PC-3 (cell line): ENCODE measurements around the gene TRH. TPM values are rescaled to one million over a fixed set of nuclear protein-coding genes. Genes with fewer than 3 reads are reported as not detected.

Source experiments
- ATAC-seq: fragments of 200-7000 bp; cut with Tn5 transposase; 2 replicates; pipeline ENCODE4 v1.9.1; 2020; ENCODE audit warnings: mild to moderate bottlenecking, moderate library complexity
- BruUV-seq: library from RNA; stranded (reverse); fragments of 400-500 nt; replicated peaks from 2 replicates; lab custom pipeline; 2021; lab: Mats Ljungman, UMichigan
- CTCF ChIA-PET: fragments of 300-600 bp; sonication (Branson Sonifier 250); formaldehyde crosslinking; loops from one replicate; lab custom pipeline; 2022; ENCODE audit warnings: antibody characterized with exemption; lab: Charles Lee
- POLR2A ChIA-PET: fragments of 300-600 bp; sonication (Branson Sonifier 250); formaldehyde crosslinking; loops from one replicate; lab custom pipeline; 2022; ENCODE audit warnings: antibody characterized with exemption; ENCODE audit not compliant: unreplicated experiment; lab: Charles Lee
- DNase-seq: peaks from one replicate; pipeline ENCODE4 v3.0.0-alpha.2; 2015
- H2AFZ ChIP-seq: fragments of 300-600 bp; sonication (generic); 2 replicates; pipeline ENCODE4 v1.6.0; 2016; ENCODE audit warnings: antibody characterized with exemption, low read length
- H3F3A ChIP-seq: fragments of 300-600 bp; sonication (generic); one replicate; pipeline ENCODE4 v1.6.0; 2017; ENCODE audit warnings: antibody characterized with exemption, low read length, control low read depth, mild to moderate bottlenecking; ENCODE audit not compliant: unreplicated experiment
- H3K27ac ChIP-seq: fragments of 300-600 bp; sonication (generic); 2 replicates; pipeline ENCODE4 v1.5.1; 2016; ENCODE audit warnings: mild to moderate bottlenecking, low read length
- H3K27me3 ChIP-seq: fragments of 300-600 bp; sonication (generic); 2 replicates; pipeline ENCODE4 v1.6.1; 2016; ENCODE audit warnings: low read length, mixed read lengths
- H3K36me3 ChIP-seq: fragments of 300-600 bp; sonication (generic); 2 replicates; pipeline ENCODE4 v1.6.1; 2016; ENCODE audit warnings: low read depth, mixed run types, low read length, mixed read lengths
- H3K4me1 ChIP-seq: fragments of 300-600 bp; sonication (generic); 2 replicates; pipeline ENCODE4 v1.5.1; 2016; ENCODE audit warnings: low read length; ENCODE audit not compliant: insufficient read depth
- H3K4me2 ChIP-seq: fragments of 300-600 bp; sonication (generic); 2 replicates; pipeline ENCODE4 v1.6.0; 2016; ENCODE audit warnings: low read length
- H3K4me3 ChIP-seq: fragments of 300-600 bp; sonication (generic); 2 replicates; pipeline ENCODE4 v1.5.1; 2016; ENCODE audit warnings: mild to moderate bottlenecking, low read length, mixed read lengths
- H3K79me2 ChIP-seq: fragments of 300-600 bp; sonication (generic); 2 replicates; pipeline ENCODE4 v1.6.1; 2017; ENCODE audit warnings: low read length, mixed read lengths
- H3K9ac ChIP-seq: fragments of 300-600 bp; sonication (generic); 2 replicates; pipeline ENCODE4 v1.6.0; 2016; ENCODE audit warnings: mild to moderate bottlenecking, low read length
- H3K9me2 ChIP-seq: fragments of 300-600 bp; sonication (generic); replicated peaks from 2 replicates; pipeline ENCODE4 v1.6.1; 2016; ENCODE audit warnings: mixed run types, low read length, mixed read lengths
- H3K9me3 ChIP-seq: fragments of 300-600 bp; sonication (generic); 2 replicates; pipeline ENCODE4 v1.6.1; 2016; ENCODE audit warnings: low read length, mixed read lengths
- H4K20me1 ChIP-seq: fragments of 300-600 bp; sonication (generic); 2 replicates; pipeline ENCODE4 v1.6.1; 2016; ENCODE audit warnings: low read length, mixed read lengths
- CTCF ChIP-seq: fragments of 300-600 bp; sonication (generic); conservative IDR thresholded peaks from 2 replicates; pipeline ENCODE4 v1.5.1; 2017; ENCODE audit warnings: antibody characterized with exemption, low read depth, mild to moderate bottlenecking, low read length
- EZH2 ChIP-seq: fragments of 300-600 bp; sonication (generic); IDR thresholded peaks from one replicate; pipeline ENCODE4 v1.6.1; 2017; ENCODE audit warnings: antibody characterized with exemption, mild to moderate bottlenecking, low read length; ENCODE audit not compliant: unreplicated experiment
- EZH2phosphoT487 ChIP-seq: fragments of 300-600 bp; sonication (generic); IDR thresholded peaks from 2 replicates; pipeline ENCODE4 v1.6.1; 2018; ENCODE audit warnings: mild to moderate bottlenecking, antibody characterized with exemption, low read length, borderline replicate concordance
- intact Hi-C: fragments of 100-400 bp; cut with micrococcal nuclease; formaldehyde crosslinking; loops from 2 replicates; pipeline ENCODE4 v1.9.0; 2023
- total RNA-seq: library from RNA; depleted of rRNA; stranded (reverse); fragments of >200 nt; gene quantifications from 2 replicates; pipeline ENCODE4 v1.2.3, GENCODE V29; 2014

TRH gene
- total RNA-seq, 1 experiment from 2014 or later: not detected

DNA sequence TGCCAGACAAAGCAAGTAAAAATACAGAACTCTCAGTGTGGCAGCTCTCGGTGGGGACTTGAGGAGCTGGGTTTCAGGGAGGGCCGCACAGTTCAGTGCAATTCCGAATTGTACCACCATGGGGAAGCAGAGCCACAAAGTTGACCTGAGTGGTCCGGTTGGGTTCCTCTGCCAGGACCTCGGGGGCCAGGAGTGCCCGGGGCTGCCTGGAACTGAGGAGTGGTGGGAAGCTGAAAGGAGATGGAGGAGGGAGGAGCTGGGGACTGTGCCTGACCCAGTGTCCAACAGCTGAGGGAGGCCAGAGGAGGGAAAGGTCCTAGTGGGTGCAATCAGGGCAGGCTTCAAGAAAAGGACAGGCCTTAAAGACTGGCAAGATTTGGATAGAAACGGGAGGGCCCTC is 32.2 kb upstream of the TRH start:
- no peaks in the 10 kb centered on the region for H3K79me2 ChIP-seq
- H4K20me1 ChIP-seq: no peaks in the 10 kb centered on the region
- no peak overlapping the region for H3K27ac ChIP-seq
- no TSS peak for BruUV-seq
- no peaks in the 10 kb centered on the region for H3K9me2 ChIP-seq
- DNase-seq (peak; percentile 63), ATAC-seq (peak; percentile 83)
- H3F3A ChIP-seq: no peaks in the 10 kb centered on the region
- CTCF ChIA-PET: interaction anchor here (0.5 to 1.1 kb wide), 3 partner anchors 150 to 304 kb away, joined by 3 to 9 read pairs (median 7); no protein-coding TSS in a partner anchor
- no peak overlapping the region for H3K4me2 ChIP-seq
- TF ChIP-seq CTCF (peak; percentile 67), EZH2 (no peak)
- no peaks in the 10 kb centered on the region for H3K9me3 ChIP-seq
- H3K4me1 ChIP-seq: no peaks in the 10 kb centered on the region
- intact Hi-C loops: loop anchor here (5.0 kb wide), 2 partner anchors 60 to 165 kb away; no protein-coding TSS in a partner anchor
- POLR2A ChIA-PET: no interaction called here
- H3K27me3 ChIP-seq: peaks cover 4% of the 10 kb centered on the region; the same call in 1 of the 2 replicates
- H3K36me3 ChIP-seq: no peaks in the 10 kb centered on the region
- H3K4me3 ChIP-seq: no peak overlapping the region
- no peak overlapping the region for H3K9ac ChIP-seq
- no peak overlapping the region for H2AFZ ChIP-seq

- Histone ChIP-seq H3K27me3 (peaks cover 9% of the 10 kb centered on the region; the same call in 1 of the 2 replicates), H3K4me3 (no peak overlapping the region), H3K79me2 (no peaks in the 10 kb centered on the region), H3K9me2 (no peaks in the 10 kb centered on the region), H3F3A (no peaks in the 10 kb centered on the region), H3K4me1 (no peaks in the 10 kb centered on the region), H2AFZ (no peak overlapping the region), H3K4me2 (no peak overlapping the region), H3K9ac (no peak overlapping the region), H4K20me1 (no peaks in the 10 kb centered on the region), H3K9me3 (no peaks in the 10 kb centered on the region), H3K27ac (no peak overlapping the region), H3K36me3 (no peaks in the 10 kb centered on the region)
- no TSS peak for BruUV-seq
- no peak for ATAC-seq
- TF ChIP-seq EZH2phosphoT487: no peak
- TF ChIP-seq EZH2: no peak
- ChIA-PET CTCF (interaction anchor here (1.1 kb wide), 1 partner anchor 155 kb away, joined by 7 read pairs; no protein-coding TSS in a partner anchor), POLR2A (no interaction called here)
- intact Hi-C loops: loop anchor here (5.0 kb wide), 2 partner anchors 59 to 164 kb away; no protein-coding TSS in a partner anchor
- DNase-seq: no peak
Measured at GRCh38 chr3:129943020-129943419, 31.5 kb upstream of the TRH start.

- H3K79me2 ChIP-seq: no peaks in the 10 kb centered on the region
- H3F3A ChIP-seq: no peaks in the 10 kb centered on the region
- no peaks in the 10 kb centered on the region for H3K36me3 ChIP-seq
- no peaks in the 10 kb centered on the region for H3K4me1 ChIP-seq
- ChIA-PET POLR2A (no interaction called here), CTCF (no interaction called here)
- H3K9me2 ChIP-seq: no peaks in the 10 kb centered on the region
- no peak overlapping the region for H3K9ac ChIP-seq
- intact Hi-C loops: loop anchor here (5.0 kb wide), 2 partner anchors 58 to 163 kb away; no protein-coding TSS in a partner anchor
- no peak overlapping the region for H3K27ac ChIP-seq
- H2AFZ ChIP-seq: no peak overlapping the region
- H3K4me3 ChIP-seq: no peak overlapping the region
- H3K27me3 ChIP-seq: peaks cover 9% of the 10 kb centered on the region; the same call in 1 of the 2 replicates
- TF ChIP-seq EZH2 (no peak), EZH2phosphoT487 (no peak), CTCF (no peak)
- no peak for DNase-seq
- ATAC-seq: no peak
- no peaks in the 10 kb centered on the region for H4K20me1 ChIP-seq
- no peaks in the 10 kb centered on the region for H3K9me3 ChIP-seq
- BruUV-seq: no TSS peak
- no peak overlapping the region for H3K4me2 ChIP-seq
Measured at GRCh38 chr3:129944709-129945108, 29.8 kb upstream of the TRH start.
